Measurements from ENCODE around the gene SRGAP2C. TPM values are rescaled to one million over a fixed set of nuclear protein-coding genes. Genes with fewer than 3 reads are reported as not detected.
"Not testable (repeated sequence)": the region's sequence is repeated elsewhere in the genome, so short reads cannot be mapped to it uniquely, and the experiment has no call there.

The SRGAP2C gene
- total and polyA plus RNA-seq, 2 of the 13 experiments (the other 11 are each of a cell fraction or from before 2014, with no cell fraction given), result 6.9 to 8.4 TPM

- H3K4me2 ChIP-seq (ENCODE audit: low read depth, low read length); H3K4me3 ChIP-seq (replicated peaks in 1 of 3; ENCODE audit: insufficient read depth in 1 of 3, low read depth in 2 of 3, low read length in 3 of 3); BruUV-seq (replicated peaks); H2AFZ ChIP-seq (ENCODE audit: low read length); in situ Hi-C loops (cut with HindIII; ENCODE audit: extremely low pct_ligation_motif_present, low pct_unique_long_range_greater_than_20kb); H3K4me1 ChIP-seq (ENCODE audit: insufficient read depth, low read length); H3K79me2 ChIP-seq (ENCODE audit: insufficient read depth, low read length); CTCF ChIA-PET (ENCODE audit: low intra/inter-chr PET ratio, low total read pairs); FAIRE-seq; intact Hi-C loops (cut with micrococcal nuclease; ENCODE audit: unreplicated experiment); POLR2A ChIA-PET; H3K27ac ChIP-seq (ENCODE audit: extremely low read length, insufficient read depth, low read length); H4K20me1 ChIP-seq (ENCODE audit: insufficient read depth, low read length); ATAC-seq; H3K27me3 ChIP-seq (ENCODE audit: control insufficient read depth in 1 of 2, insufficient read depth in 2 of 2, low read length in 2 of 2); H3K36me3 ChIP-seq (replicated peaks in 1 of 2; ENCODE audit: control insufficient read depth in 1 of 2, insufficient read depth in 2 of 2, low read length in 2 of 2); H3K9ac ChIP-seq (ENCODE audit: insufficient read depth, low read depth, low read length); DNase-seq (ENCODE audit: low spot score); H3K9me3 ChIP-seq (ENCODE audit: low read length): not testable (repeated sequence)
- WGBS (ENCODE audit: low lambda C conversion rate), result 95% methylated on average over 2 of the region's 2 CpGs
Observed at GRCh38 chr1:121207328-121207727, 22.6 kb downstream of the SRGAP2C start.

DNA sequence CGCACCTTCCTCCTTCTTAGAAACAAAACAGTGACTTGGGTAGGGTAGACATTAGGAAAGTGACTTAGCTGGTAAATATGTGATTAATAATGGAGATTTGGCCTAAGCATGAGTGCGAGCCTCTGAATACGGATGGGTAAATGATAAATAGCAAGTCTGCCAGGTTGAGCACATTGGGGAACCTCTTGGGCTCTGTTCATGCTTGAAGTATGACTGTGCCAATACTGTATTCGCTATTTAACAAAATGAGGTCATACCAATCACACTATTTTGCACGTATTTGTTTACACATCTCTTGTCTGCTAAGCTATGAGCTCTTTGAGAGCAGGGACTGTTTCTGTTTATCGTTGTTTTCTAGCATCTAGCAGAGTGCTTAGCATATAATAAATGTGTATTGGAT, 23.6 kb downstream of the SRGAP2C start:
- H3K36me3 ChIP-seq (replicated peaks in 1 of 2; ENCODE audit: control insufficient read depth in 1 of 2, insufficient read depth in 2 of 2, low read length in 2 of 2); CTCF ChIA-PET (ENCODE audit: low intra/inter-chr PET ratio, low total read pairs); POLR2A ChIA-PET; H3K79me2 ChIP-seq (ENCODE audit: insufficient read depth, low read length); H3K4me2 ChIP-seq (ENCODE audit: low read depth, low read length); DNase-seq (ENCODE audit: low spot score); BruUV-seq (replicated peaks); H3K4me1 ChIP-seq (ENCODE audit: insufficient read depth, low read length); H4K20me1 ChIP-seq (ENCODE audit: insufficient read depth, low read length); H3K27me3 ChIP-seq (ENCODE audit: control insufficient read depth in 1 of 2, insufficient read depth in 2 of 2, low read length in 2 of 2); in situ Hi-C loops (cut with HindIII; ENCODE audit: extremely low pct_ligation_motif_present, low pct_unique_long_range_greater_than_20kb); H3K9me3 ChIP-seq (ENCODE audit: low read length); H2AFZ ChIP-seq (ENCODE audit: low read length); H3K27ac ChIP-seq (ENCODE audit: extremely low read length, insufficient read depth, low read length); FAIRE-seq; ATAC-seq; intact Hi-C loops (cut with micrococcal nuclease; ENCODE audit: unreplicated experiment); H3K4me3 ChIP-seq (replicated peaks in 1 of 3; ENCODE audit: insufficient read depth in 1 of 3, low read depth in 2 of 3, low read length in 3 of 3); H3K9ac ChIP-seq (ENCODE audit: insufficient read depth, low read depth, low read length): not testable (repeated sequence)
- 92% methylated on average over 5 of the region's 6 CpGs for WGBS (ENCODE audit: low lambda C conversion rate)

DNA sequence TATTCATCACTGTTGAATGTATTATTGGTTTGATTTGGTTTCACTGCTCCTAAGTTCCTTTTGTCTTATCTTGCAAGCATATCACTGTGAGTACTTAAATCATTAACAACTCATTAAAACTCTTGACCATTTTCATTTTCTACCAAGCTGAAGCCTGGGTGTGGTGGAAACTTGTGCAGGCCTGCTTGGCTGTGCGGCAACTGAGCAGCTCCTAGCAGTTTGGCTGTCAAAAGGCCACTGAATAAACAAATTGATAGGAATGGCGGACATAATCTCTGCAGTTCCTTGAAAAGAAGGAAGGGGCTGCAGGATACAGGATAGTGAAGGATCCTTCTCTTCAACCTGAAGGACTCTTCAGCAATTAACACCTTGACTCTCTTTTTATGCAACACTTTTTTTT, 26.0 kb downstream of the SRGAP2C start:
- POLR2A ChIA-PET, FAIRE-seq: not testable (repeated sequence)

GRCh38 chr1:121213491-121213890, 28.7 kb downstream of the SRGAP2C start:
- CTCF ChIA-PET (ENCODE audit: low intra/inter-chr PET ratio, low total read pairs); POLR2A ChIA-PET; BruUV-seq (replicated peaks); H3K36me3 ChIP-seq (replicated peaks in 1 of 2; ENCODE audit: control insufficient read depth in 1 of 2, insufficient read depth in 2 of 2, low read length in 2 of 2); H3K4me1 ChIP-seq (ENCODE audit: insufficient read depth, low read length); FAIRE-seq; intact Hi-C loops (cut with micrococcal nuclease; ENCODE audit: unreplicated experiment); H3K79me2 ChIP-seq (ENCODE audit: insufficient read depth, low read length); H4K20me1 ChIP-seq (ENCODE audit: insufficient read depth, low read length); H2AFZ ChIP-seq (ENCODE audit: low read length); H3K27me3 ChIP-seq (ENCODE audit: control insufficient read depth in 1 of 2, insufficient read depth in 2 of 2, low read length in 2 of 2); H3K4me2 ChIP-seq (ENCODE audit: low read depth, low read length); in situ Hi-C loops (cut with HindIII; ENCODE audit: extremely low pct_ligation_motif_present, low pct_unique_long_range_greater_than_20kb); DNase-seq (ENCODE audit: low spot score); H3K9ac ChIP-seq (ENCODE audit: insufficient read depth, low read depth, low read length); H3K27ac ChIP-seq (ENCODE audit: extremely low read length, insufficient read depth, low read length); H3K4me3 ChIP-seq (replicated peaks in 1 of 3; ENCODE audit: insufficient read depth in 1 of 3, low read depth in 2 of 3, low read length in 3 of 3); H3K9me3 ChIP-seq (ENCODE audit: low read length): not testable (repeated sequence)
- ATAC-seq, result peak; percentile 59
- WGBS (ENCODE audit: low lambda C conversion rate), result no CpG with 5 or more reads among the region's 9 CpGs

More for the DNA sequence above, 26.0 kb downstream of the SRGAP2C start:
- in situ Hi-C loops (cut with HindIII; ENCODE audit: extremely low pct_ligation_motif_present, low pct_unique_long_range_greater_than_20kb); H3K27me3 ChIP-seq (ENCODE audit: control insufficient read depth in 1 of 2, insufficient read depth in 2 of 2, low read length in 2 of 2); BruUV-seq (replicated peaks); H3K4me3 ChIP-seq (replicated peaks in 1 of 3; ENCODE audit: insufficient read depth in 1 of 3, low read depth in 2 of 3, low read length in 3 of 3); ATAC-seq; H3K79me2 ChIP-seq (ENCODE audit: insufficient read depth, low read length); H3K36me3 ChIP-seq (replicated peaks in 1 of 2; ENCODE audit: control insufficient read depth in 1 of 2, insufficient read depth in 2 of 2, low read length in 2 of 2); H3K9ac ChIP-seq (ENCODE audit: insufficient read depth, low read depth, low read length); H2AFZ ChIP-seq (ENCODE audit: low read length); DNase-seq (ENCODE audit: low spot score); H3K9me3 ChIP-seq (ENCODE audit: low read length); intact Hi-C loops (cut with micrococcal nuclease; ENCODE audit: unreplicated experiment); H4K20me1 ChIP-seq (ENCODE audit: insufficient read depth, low read length); H3K27ac ChIP-seq (ENCODE audit: extremely low read length, insufficient read depth, low read length); CTCF ChIA-PET (ENCODE audit: low intra/inter-chr PET ratio, low total read pairs); H3K4me1 ChIP-seq (ENCODE audit: insufficient read depth, low read length); H3K4me2 ChIP-seq (ENCODE audit: low read depth, low read length): not testable (repeated sequence)
- WGBS (ENCODE audit: low lambda C conversion rate), result no CpG with 5 or more reads among the region's 2 CpGs
